GM23248 (cell line): ENCODE data around the gene ZNF785. TPM values are rescaled to one million over a fixed set of nuclear protein-coding genes. Genes with fewer than 3 reads are reported as not detected.
A peak's percentile ranks its signal among the peaks of the same experiment; 100 is the strongest.

Experiments used
- DNase-seq: peaks from one replicate; pipeline ENCODE4 v3.0.0-alpha.2; 2015
- H2AFZ ChIP-seq: fragments of 200-600 bp; sonication (generic); 2 replicates; pipeline ENCODE4 v1.6.1; 2016; ENCODE audit warnings: antibody characterized with exemption
- H3F3A ChIP-seq: fragments of 200-600 bp; sonication (generic); 2 replicates; pipeline ENCODE4 v1.6.1; 2016; ENCODE audit warnings: mild to moderate bottlenecking, antibody characterized with exemption, mixed run types; ENCODE audit not compliant: insufficient read depth
- H3K27ac ChIP-seq: fragments of 200-600 bp; sonication (generic); 2 replicates; pipeline ENCODE4 v1.5.1; 2016; ENCODE audit warnings: mild to moderate bottlenecking
- H3K27me3 ChIP-seq: fragments of 200-600 bp; sonication (generic); replicated peaks from 2 replicates; pipeline ENCODE4 v1.6.1; 2016; ENCODE audit warnings: mild to moderate bottlenecking; ENCODE audit not compliant: insufficient read depth
- H3K36me3 ChIP-seq: fragments of 200-600 bp; sonication (generic); 2 replicates; pipeline ENCODE4 v1.6.1; 2016; ENCODE audit warnings: low read depth, mild to moderate bottlenecking
- H3K4me1 ChIP-seq: fragments of 200-600 bp; sonication (generic); 2 replicates; pipeline ENCODE4 v1.6.1; 2016; ENCODE audit warnings: mild to moderate bottlenecking; ENCODE audit not compliant: insufficient read depth
- H3K4me2 ChIP-seq: fragments of 200-600 bp; sonication (generic); one replicate; pipeline ENCODE4 v1.6.1; 2016; ENCODE audit warnings: mild to moderate bottlenecking; ENCODE audit not compliant: unreplicated experiment
- H3K4me3 ChIP-seq: fragments of 200-600 bp; sonication (generic); 2 replicates; pipeline ENCODE4 v1.5.1; 2016; ENCODE audit warnings: mild to moderate bottlenecking
- H3K79me2 ChIP-seq: fragments of 200-600 bp; sonication (generic); 2 replicates; pipeline ENCODE4 v1.6.1; 2016; ENCODE audit warnings: mild to moderate bottlenecking; ENCODE audit not compliant: insufficient read depth
- H3K9ac ChIP-seq: fragments of 200-600 bp; sonication (generic); 2 replicates; pipeline ENCODE4 v1.6.1; 2016; ENCODE audit warnings: mild to moderate bottlenecking
- H3K9me2 ChIP-seq: fragments of 200-600 bp; sonication (generic); 2 replicates; pipeline ENCODE4 v1.6.1; 2016; ENCODE audit warnings: mixed run types, mild to moderate bottlenecking, moderate library complexity; ENCODE audit not compliant: insufficient read depth
- H3K9me3 ChIP-seq: fragments of 200-600 bp; sonication (generic); one replicate; pipeline ENCODE4 v1.6.1; 2017; ENCODE audit warnings: low read depth
- H4K20me1 ChIP-seq: fragments of 200-600 bp; sonication (generic); 2 replicates; pipeline ENCODE4 v1.6.0; 2016; ENCODE audit not compliant: insufficient read depth
- EZH2 ChIP-seq: fragments of 200-600 bp; sonication (generic); IDR thresholded peaks from 2 replicates; pipeline ENCODE4 v1.6.1; 2018; ENCODE audit warnings: antibody characterized with exemption, mild to moderate bottlenecking; ENCODE audit not compliant: insufficient read depth, poor library complexity, severe bottlenecking
- EZH2phosphoT487 ChIP-seq: fragments of 200-600 bp; sonication (generic); IDR thresholded peaks from 2 replicates; pipeline ENCODE4 v1.6.1; 2018; ENCODE audit warnings: antibody characterized with exemption, moderate library complexity, mild to moderate bottlenecking, low read depth; ENCODE audit not compliant: insufficient read depth
- WGBS, 2 experiments: methylation state at CpG; one replicate each; pipeline ENCODE4 v1.1.6; 2015 to 2017; ENCODE audit warnings: low lambda C conversion rate in 2 of 2, low coverage in 1 of 2; ENCODE audit errors: missing lambda C conversion rate in 2 of 2; 5-methylcytosine and 5-hydroxymethylcytosine counted together
- in situ Hi-C: fragments of 300-500 bp; cut with MboI; formaldehyde crosslinking; loops from 2 replicates; pipeline ENCODE4 v1.15.0; 2020
- polyA plus RNA-seq: library from polyadenylated mRNA; unstranded; fragments of >200 nt; fragmentation: Nextera tagmentation; extraction: Ambion mirVana; gene quantifications from 2 replicates; pipeline ENCODE4 v1.2.1, GENCODE V29; 2016
- total RNA-seq: library from RNA; depleted of rRNA; stranded (reverse); fragments of >200 nt; shearing (Covaris generic); gene quantifications from 2 replicates; pipeline ENCODE4 v1.2.3, GENCODE V29; 2014

Gene ZNF785
- total and polyA plus RNA-seq, 2 experiments from 2014 or later: 6.9 to 9.0 TPM

- in situ Hi-C loops: no loop called here
- H3K36me3 ChIP-seq: no peaks in the 10 kb centered on the region
- peaks cover 24% of the 10 kb centered on the region for H3K79me2 ChIP-seq
- H2AFZ ChIP-seq: peak overlapping the region; percentile 96
- H4K20me1 ChIP-seq: no peaks in the 10 kb centered on the region
- DNase-seq: peak; percentile 86
- H3F3A ChIP-seq: no peaks in the 10 kb centered on the region
- no peaks in the 10 kb centered on the region for H3K27me3 ChIP-seq
- no peak for TF ChIP-seq EZH2phosphoT487
- TF ChIP-seq EZH2: no peak
- no peaks in the 10 kb centered on the region for H3K9me3 ChIP-seq
- H3K9ac ChIP-seq: peak overlapping the region; percentile 92
- peak overlapping the region; percentile 80 for H3K4me3 ChIP-seq
- no peak overlapping the region for H3K27ac ChIP-seq
- H3K9me2 ChIP-seq: no peaks in the 10 kb centered on the region
- WGBS, 2 experiments: 38 to 41% methylated on average over 12 of the region's 12 CpGs
- no peaks in the 10 kb centered on the region for H3K4me1 ChIP-seq
- peak overlapping the region; percentile 89 for H3K4me2 ChIP-seq
These were observed 49.7 kb downstream of the ZNF785 start for GRCh38 chr16:30535777-30536190.

GRCh38 chr16:30535106-30535776, 50.3 kb downstream of the ZNF785 start:
- in situ Hi-C loops: no loop called here
- no peaks in the 10 kb centered on the region for H3F3A ChIP-seq
- H3K4me1 ChIP-seq: no peaks in the 10 kb centered on the region
- peak overlapping the region; percentile 92 for H3K9ac ChIP-seq
- H2AFZ ChIP-seq: peak overlapping the region; percentile 96
- H3K36me3 ChIP-seq: no peaks in the 10 kb centered on the region
- peak overlapping the region; percentile 79 for H3K27ac ChIP-seq
- H3K4me2 ChIP-seq: peak overlapping the region; percentile 89
- peak overlapping the region; percentile 80 for H3K4me3 ChIP-seq
- TF ChIP-seq EZH2phosphoT487 (no peak), EZH2 (no peak)
- no peaks in the 10 kb centered on the region for H4K20me1 ChIP-seq
- 10 to 18% methylated on average over 15 to 18 of the region's 18 CpGs for WGBS, 2 experiments
- peak; percentile 35 for DNase-seq
- H3K79me2 ChIP-seq: peaks cover 24% of the 10 kb centered on the region
- no peaks in the 10 kb centered on the region for H3K9me3 ChIP-seq
- no peaks in the 10 kb centered on the region for H3K27me3 ChIP-seq
- H3K9me2 ChIP-seq: no peaks in the 10 kb centered on the region

GRCh38 chr16:30534368-30535105, 51.0 kb downstream of the ZNF785 start, which contains the start of gene ZNF747:
ZNF747 (minus strand) TSS chr16:30534858; CDS start chr16:30534679, 179 bp downstream.
- H4K20me1 ChIP-seq: no peaks in the 10 kb centered on the region
- WGBS, 2 experiments: 1 to 3% methylated on average over 45 to 50 of the region's 70 CpGs
- peak; percentile 88 for DNase-seq
- peak within 1 kb of the TSS; percentile 79 for H3K27ac ChIP-seq
- H3K4me1 ChIP-seq: no peaks in the 10 kb centered on the region
- peak within 1 kb of the TSS; percentile 80 for H3K4me3 ChIP-seq
- no peak for TF ChIP-seq EZH2
- no peak for TF ChIP-seq EZH2phosphoT487
- H3F3A ChIP-seq: no peaks in the 10 kb centered on the region
- peak within 1 kb of the TSS; percentile 89 for H3K4me2 ChIP-seq
- H3K9me2 ChIP-seq: no peaks in the 10 kb centered on the region
- H3K36me3 ChIP-seq: no peaks in the 10 kb centered on the region
- H3K79me2 ChIP-seq: peaks cover 24% of the 10 kb centered on the region
- H3K9me3 ChIP-seq: no peaks in the 10 kb centered on the region
- no peaks in the 10 kb centered on the region for H3K27me3 ChIP-seq
- in situ Hi-C loops: no loop called here
- peak within 1 kb of the TSS; percentile 96 for H2AFZ ChIP-seq
- peak within 1 kb of the TSS; percentile 92 for H3K9ac ChIP-seq

- Histone ChIP-seq H3K4me1 (no peaks in the 10 kb centered on the region), H2AFZ (peak overlapping the region; percentile 96), H3K9ac (peak overlapping the region; percentile 92), H3K27ac (peak overlapping the region; percentile 79), H3K9me2 (no peaks in the 10 kb centered on the region), H3K4me3 (peak overlapping the region; percentile 80), H3K79me2 (peaks cover 24% of the 10 kb centered on the region), H3K36me3 (no peaks in the 10 kb centered on the region), H4K20me1 (no peaks in the 10 kb centered on the region), H3F3A (no peaks in the 10 kb centered on the region), H3K9me3 (no peaks in the 10 kb centered on the region), H3K4me2 (peak overlapping the region; percentile 89), H3K27me3 (no peaks in the 10 kb centered on the region)
- peak; percentile 62 for DNase-seq
- in situ Hi-C loops: no loop called here
- 16 to 17% methylated on average over 23 to 27 of the region's 29 CpGs for WGBS, 2 experiments
- TF ChIP-seq EZH2 (no peak), EZH2phosphoT487 (no peak)
These were observed 51.6 kb downstream of the ZNF785 start for GRCh38 chr16:30533748-30534367.
